Measurements from ENCODE around the gene TNS3. TPM values are rescaled to one million over a fixed set of nuclear protein-coding genes. Genes with fewer than 3 reads are reported as not detected.
A peak's percentile ranks its signal among the peaks of the same experiment; 100 is the strongest.
"Not testable (repeated sequence)": the region's sequence is repeated elsewhere in the genome, so short reads cannot be mapped to it uniquely, and the experiment has no call there.

The TNS3 gene
- total RNA-seq, 1 experiment from 2014 or later: 27.6 TPM

DNA sequence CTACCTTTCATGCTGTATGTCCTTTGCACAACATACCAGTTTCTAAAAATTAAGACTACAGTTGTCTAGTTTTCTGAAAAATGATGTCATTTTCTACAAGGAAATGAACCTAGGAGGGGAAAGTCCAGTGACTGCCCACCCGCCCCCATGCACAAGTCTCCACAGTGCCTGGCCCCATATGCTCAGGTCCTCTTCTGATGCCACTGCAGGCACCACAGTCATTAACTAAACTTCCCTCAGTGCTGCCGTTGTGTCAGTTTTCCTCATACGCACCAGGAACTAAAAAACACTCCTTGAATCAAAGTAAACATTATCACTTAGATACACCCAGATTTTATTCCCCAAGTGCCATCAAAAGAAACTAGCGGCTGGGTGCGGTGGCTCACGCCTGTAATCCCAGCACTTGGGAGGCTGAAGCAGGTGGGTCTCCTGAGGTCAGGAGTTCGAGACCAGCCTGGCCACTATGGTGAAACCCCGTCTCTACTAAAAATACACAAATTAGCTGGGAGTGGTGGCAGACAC, 6.9 kb upstream of the TNS3 start:
- Histone ChIP-seq H3K9me3 (no peaks in the 10 kb centered on the region), H3K4me3 (no peak overlapping the region), H3K36me3 (no peaks in the 10 kb centered on the region), H3K27me3 (no peaks in the 10 kb centered on the region)
- no peak for DNase-seq

DNA sequence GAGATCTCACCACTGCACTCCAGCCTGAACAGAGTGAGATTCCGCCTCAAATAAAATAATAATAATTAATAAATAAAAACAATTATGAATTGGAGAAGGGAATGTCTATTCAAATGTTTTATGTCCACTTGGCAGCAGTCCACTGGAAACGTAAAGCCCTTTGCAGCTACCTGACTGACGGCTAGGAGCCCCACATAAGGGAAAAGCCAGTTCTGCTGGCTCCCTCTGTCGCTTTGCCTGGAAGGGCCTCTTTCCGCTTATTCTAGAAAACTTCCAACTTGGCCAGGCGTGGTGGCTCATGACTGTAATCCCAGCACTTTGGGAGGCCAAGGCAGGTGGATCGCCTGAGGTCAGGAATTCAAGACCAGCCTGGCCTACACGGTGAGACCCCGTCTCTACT, 6.1 kb upstream of the TNS3 start:
- no peaks in the 10 kb centered on the region for H3K36me3 ChIP-seq
- no peak overlapping the region for H3K4me3 ChIP-seq
- no peaks in the 10 kb centered on the region for H3K9me3 ChIP-seq
- no peak for DNase-seq
- no peaks in the 10 kb centered on the region for H3K27me3 ChIP-seq

DNA sequence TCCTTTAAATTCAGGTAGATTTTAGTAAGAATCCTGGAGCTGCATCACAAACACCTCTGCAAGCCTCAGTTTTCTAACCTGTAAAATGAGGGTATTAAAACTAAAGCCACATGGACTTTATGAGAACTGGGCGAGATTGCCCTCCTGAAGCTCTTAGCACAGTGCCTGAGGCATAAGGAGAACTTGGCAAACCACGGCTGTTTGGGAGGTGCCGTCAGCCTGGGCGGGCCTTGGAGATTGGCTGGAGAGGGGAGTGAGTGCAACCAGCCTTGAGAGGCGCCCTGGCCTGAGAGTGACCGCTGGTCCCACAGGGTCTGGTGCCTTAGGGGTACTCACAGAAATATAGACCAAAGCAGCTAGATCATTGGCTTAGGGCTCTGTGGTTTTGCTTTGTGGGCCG, 5.4 kb upstream of the TNS3 start:
- H3K27me3 ChIP-seq: no peaks in the 10 kb centered on the region
- H3K4me3 ChIP-seq: no peak overlapping the region
- H3K36me3 ChIP-seq: no peaks in the 10 kb centered on the region
- H3K9me3 ChIP-seq: no peaks in the 10 kb centered on the region
- DNase-seq: no peak

DNA sequence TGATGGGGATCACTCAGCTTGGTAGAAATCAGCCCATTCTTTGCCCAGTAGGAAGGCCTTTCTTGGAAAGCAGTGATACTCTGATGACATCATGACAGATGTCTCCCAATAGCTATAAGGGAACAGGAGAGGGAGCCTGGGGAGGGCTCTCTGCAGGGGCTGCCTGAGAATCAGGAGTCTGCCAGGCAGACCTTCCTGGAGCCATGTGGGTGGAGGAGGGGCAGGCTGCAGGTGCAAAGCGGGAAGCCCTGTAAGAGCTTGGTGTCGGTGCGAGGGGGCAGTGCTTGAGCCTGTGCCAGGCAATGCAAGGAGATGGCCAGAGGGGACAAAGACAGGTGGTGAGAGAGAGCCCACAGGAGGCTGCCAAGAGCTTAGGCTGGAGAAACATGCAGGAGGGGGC, 5.0 kb upstream of the TNS3 start:
- no peak for DNase-seq
- Histone ChIP-seq H3K36me3 (no peaks in the 10 kb centered on the region), H3K9me3 (no peaks in the 10 kb centered on the region), H3K27me3 (no peaks in the 10 kb centered on the region), H3K4me3 (no peak overlapping the region)

DNA sequence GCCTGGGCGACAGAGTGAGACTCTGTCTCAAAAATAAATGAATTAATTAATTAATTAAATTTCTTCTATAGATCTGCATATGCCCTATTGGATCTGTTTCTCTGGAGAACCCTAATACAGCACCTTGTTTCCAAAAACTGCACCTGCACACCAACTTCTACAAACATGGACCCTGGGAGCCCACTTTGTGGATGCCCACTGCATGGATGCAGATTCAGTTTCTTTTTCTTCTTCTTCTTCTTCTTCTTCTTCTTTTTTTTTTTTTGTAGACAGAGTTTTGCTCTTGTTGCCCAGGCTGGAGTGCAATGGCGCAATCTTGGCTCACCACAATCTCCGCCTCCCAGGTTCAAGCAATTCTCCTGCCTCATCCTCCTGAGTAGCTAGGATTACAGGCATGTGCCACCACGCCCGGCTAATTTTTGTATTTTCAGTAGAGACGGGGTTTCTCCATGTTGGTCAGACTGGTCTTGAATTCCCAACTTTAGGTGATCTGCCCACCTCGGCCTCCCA, 4.3 kb upstream of the TNS3 start:
- not testable (repeated sequence) for H3K27me3 ChIP-seq, H3K36me3 ChIP-seq, DNase-seq, H3K9me3 ChIP-seq, H3K4me3 ChIP-seq

DNA sequence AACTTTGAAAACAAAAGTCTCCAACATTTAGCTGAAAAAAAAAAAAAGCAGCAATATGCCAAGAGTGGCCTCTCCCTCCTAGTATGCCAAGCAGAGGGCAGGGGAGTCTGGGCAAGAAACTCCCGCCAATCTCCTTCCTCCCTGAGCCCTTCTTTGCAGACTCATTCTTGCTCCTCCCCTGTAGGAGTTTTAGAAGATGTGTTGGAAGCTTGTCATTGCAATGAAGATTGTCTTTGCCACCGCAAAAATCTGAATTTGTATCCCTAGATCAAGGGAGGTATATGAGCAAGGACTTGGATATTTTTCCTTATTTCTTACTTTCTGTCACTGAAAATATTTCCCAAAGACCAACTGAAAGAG, 2.6 kb upstream of the TNS3 start:
- Histone ChIP-seq H3K36me3 (no peaks in the 10 kb centered on the region), H3K9me3 (no peaks in the 10 kb centered on the region), H3K4me3 (no peak overlapping the region), H3K27me3 (no peaks in the 10 kb centered on the region)
- peak; percentile 73 for DNase-seq

DNA sequence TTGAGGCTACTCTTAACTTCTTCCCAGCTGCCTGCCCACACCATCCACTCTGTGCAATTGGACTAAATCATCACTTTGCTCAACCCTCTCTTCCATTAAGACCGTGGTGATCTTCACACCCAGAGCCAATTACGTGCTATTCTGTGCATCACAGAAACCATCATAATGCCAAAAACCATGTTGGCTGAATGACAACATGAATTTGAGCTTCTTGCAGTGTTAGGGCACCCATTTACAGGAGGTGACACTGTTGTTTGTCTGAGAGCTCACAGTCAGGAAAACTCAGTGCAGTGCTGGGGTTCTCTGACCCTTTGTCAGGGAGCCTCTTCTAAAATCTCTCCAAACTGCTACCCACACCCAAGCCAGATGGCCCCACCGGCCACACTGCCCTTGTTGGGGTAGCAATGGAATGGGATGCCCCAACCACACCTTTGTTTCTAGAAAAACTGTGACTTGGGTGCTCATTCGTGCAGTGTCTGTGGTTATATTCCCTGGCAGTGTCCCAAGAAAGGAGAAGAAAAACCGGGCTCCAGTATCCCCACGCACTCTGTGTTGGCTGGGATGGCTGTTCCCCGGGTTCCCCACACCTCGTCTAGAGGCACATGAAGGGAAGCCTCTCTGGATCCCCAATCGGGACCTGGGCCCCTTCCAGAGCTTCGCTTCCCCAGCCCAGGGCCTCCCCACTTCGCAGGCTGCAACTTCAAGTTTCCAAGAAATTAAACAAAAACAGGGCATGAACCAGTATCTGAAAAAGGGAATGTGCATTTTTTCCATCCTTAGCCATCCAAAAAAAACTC, 2.0 kb upstream of the TNS3 start:
- H3K4me3 ChIP-seq: no peak overlapping the region
- H3K36me3 ChIP-seq: peaks cover 3% of the 10 kb centered on the region; the same call in 1 of the 2 replicates
- no peaks in the 10 kb centered on the region for H3K27me3 ChIP-seq
- H3K9me3 ChIP-seq: no peaks in the 10 kb centered on the region
- no peak for DNase-seq

DNA sequence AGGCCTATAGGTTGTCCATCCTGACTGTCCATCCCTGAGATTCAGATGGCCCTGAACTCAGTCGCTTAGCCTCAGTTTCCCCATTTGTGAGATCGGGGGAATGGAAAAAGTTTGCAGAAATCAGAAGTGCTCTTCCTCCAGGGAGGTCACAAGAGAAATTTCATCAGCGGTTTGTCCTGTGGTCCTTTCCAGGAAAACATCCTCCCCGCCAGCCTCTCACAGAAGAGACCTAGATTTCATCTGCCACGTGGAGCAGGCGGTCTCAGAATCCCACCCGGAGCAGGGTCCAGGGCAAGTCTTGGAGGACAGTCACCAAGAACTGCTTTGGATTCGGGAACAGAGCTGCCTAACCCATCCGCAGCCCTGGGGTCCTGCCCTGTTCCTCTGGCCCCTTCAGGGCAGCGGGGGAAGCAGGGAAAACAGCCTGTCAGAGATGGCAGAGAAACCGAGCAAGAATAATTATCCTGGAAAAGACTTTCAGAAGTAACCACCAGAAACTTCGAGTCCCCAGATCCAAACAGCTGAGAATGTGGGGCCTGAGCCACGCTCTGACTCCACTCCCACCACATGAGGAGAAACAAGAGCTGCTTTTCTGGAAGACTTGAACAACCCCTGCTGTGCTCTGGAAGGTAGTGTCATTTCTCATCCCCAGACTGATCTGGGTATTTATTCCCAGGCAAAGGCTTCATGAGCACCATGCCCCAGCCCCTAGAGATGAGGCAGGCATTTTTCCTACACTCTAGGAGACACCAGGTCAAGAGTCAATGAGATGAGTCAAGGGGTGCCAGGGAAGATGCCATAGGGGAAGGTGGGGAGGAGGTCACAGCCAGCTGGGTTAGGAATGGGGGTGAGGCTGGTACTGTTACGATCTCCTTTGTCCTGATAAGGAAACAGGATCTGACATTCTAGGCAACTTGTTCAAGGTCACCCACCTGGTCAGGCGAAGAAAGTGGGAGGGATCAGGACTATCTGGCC, 1.1 kb upstream of the TNS3 start:
- H3K4me3 ChIP-seq: no peak overlapping the region; the same call in 1 of the 2 replicates
- H3K27me3 ChIP-seq: no peaks in the 10 kb centered on the region
- H3K9me3 ChIP-seq: no peaks in the 10 kb centered on the region
- peak; percentile 92 for DNase-seq
- H3K36me3 ChIP-seq: peaks cover 8% of the 10 kb centered on the region

DNA sequence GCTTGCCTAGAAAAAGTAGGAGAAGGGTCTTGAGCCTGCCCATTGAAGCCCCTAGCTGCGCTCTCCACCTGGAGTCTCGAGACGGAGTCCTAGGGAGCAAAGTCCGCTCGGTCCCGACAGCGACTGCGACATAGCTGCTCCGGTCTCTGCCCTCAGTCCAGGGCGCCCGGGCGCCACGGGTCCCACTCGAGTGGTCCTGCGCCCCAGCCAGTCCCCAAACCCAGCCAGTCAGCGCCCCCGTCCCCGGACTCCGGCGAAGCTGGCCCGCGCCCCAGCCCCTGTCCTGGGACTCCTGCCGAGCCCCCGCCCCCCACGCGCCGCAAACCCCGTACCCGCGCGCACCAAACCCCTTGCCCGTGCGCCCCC, 490 bp downstream of the TNS3 start:
- Histone ChIP-seq H3K27me3 (no peaks in the 10 kb centered on the region), H3K9me3 (no peaks in the 10 kb centered on the region), H3K4me3 (peak overlapping the region; percentile 71), H3K36me3 (peaks cover 16% of the 10 kb centered on the region)
- no peak for DNase-seq

DNA sequence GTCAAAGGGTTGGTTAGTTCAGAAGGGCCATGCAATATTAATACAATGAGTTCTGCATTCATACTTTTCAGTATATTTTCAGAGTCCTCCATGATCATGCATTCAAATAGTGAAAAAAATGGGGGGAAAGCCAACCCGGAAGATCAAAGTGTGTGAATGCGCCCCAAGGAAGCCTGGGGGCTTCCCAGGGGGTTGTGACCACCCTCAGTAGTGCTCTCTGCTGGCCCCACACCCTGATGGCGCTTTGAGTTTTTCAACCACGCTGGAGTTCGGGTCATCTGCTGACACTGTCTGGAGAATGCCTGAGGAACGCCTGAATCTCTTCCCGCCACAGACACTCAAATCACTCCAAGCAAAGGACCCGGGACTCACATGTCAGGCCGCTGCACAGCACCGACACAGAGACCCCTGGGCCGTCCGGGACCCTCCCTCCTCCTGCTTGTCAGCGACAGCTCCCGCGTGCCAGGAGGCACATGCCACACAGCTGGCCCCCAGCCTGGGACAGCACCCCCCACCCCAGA, 1.0 kb downstream of the TNS3 start:
- peaks cover 16% of the 10 kb centered on the region for H3K36me3 ChIP-seq
- no peaks in the 10 kb centered on the region for H3K9me3 ChIP-seq
- no peaks in the 10 kb centered on the region for H3K27me3 ChIP-seq
- H3K4me3 ChIP-seq: peak overlapping the region; percentile 71
- no peak for DNase-seq

DNA sequence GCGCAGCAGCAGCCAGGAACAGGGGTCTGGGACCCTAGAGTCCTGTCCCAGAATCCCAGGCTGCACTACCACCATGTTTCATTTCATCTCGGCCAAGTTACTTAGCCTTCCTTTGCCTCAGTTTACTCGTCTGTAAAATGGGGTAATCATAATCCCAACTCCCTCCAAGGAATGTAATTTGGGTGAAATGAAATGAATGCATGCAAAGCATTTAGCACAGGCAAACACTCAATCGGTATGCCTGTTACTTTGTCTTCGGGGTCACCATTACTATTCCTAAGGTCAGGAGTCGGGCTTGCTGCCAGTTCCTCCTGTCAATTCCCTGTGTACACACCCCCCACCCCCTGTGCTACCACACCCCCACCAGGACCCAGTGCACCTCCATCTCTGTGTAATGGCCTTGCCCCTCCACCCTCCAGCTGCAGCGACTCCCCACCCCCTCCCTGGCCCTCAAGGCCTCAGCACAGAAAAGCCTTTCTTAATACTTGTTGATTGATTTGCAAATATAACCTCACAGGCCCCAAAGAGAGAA, 1.7 kb downstream of the TNS3 start:
- Histone ChIP-seq H3K27me3 (no peaks in the 10 kb centered on the region), H3K9me3 (no peaks in the 10 kb centered on the region), H3K36me3 (peaks cover 16% of the 10 kb centered on the region), H3K4me3 (peak overlapping the region; percentile 71)
- DNase-seq: no peak

DNA sequence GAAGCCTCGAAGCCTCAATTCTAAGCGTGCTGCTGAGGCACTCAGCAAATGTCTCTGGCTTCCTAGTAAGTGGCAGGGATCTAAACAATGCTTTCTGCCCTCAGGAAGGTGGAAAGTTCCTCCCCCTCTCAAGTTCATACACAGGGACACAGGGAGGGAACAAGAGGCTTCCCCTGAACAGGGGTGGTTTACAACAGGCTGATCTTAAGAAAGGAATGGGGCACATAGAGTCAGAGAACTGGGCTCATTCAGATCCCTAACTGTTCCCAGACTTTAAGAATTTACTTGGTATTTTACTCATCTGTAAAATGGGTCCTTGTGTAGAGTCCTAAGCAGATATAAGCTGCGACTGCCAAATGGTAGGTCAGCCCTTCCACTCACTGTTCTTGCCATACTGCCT, 2.5 kb downstream of the TNS3 start:
- no peak overlapping the region; the same call in 1 of the 2 replicates for H3K4me3 ChIP-seq
- H3K9me3 ChIP-seq: no peaks in the 10 kb centered on the region
- peaks cover 16% of the 10 kb centered on the region for H3K36me3 ChIP-seq
- H3K27me3 ChIP-seq: no peaks in the 10 kb centered on the region
- DNase-seq: no peak

DNA sequence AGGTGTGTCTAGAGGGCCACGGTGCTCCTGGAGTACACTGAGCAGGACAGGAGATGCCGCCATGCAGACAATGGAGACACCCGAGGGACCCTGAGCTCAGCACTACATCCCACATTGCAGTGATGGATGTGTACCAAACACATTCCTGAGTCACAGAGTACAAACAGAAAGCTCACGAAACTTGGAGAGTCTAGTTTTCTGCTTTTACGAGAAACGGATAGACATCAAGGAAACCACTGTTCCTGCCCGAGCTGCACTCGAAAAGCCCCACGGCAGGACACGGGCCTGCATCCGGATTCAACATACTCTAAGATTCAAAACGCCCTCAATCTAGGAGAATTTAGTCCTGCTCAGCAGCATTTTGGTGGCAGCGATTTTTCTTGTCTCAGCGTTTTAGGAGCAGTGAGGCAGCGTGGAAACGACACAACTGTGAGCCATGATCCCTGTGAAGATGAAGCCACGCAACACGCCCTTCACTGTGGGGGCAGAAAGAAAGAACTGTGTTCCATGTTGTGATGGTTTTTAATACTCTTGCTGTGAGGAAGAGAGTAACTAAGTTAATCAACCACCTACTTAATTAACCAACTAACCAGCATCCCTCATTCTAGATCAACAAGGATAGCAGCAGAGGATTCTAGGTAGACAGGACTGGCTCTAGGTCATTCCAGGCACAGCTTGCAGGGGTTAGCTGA, 3.2 kb downstream of the TNS3 start:
- no peak overlapping the region for H3K4me3 ChIP-seq
- H3K36me3 ChIP-seq: peaks cover 16% of the 10 kb centered on the region
- H3K27me3 ChIP-seq: no peaks in the 10 kb centered on the region
- no peaks in the 10 kb centered on the region for H3K9me3 ChIP-seq
- no peak for DNase-seq

DNA sequence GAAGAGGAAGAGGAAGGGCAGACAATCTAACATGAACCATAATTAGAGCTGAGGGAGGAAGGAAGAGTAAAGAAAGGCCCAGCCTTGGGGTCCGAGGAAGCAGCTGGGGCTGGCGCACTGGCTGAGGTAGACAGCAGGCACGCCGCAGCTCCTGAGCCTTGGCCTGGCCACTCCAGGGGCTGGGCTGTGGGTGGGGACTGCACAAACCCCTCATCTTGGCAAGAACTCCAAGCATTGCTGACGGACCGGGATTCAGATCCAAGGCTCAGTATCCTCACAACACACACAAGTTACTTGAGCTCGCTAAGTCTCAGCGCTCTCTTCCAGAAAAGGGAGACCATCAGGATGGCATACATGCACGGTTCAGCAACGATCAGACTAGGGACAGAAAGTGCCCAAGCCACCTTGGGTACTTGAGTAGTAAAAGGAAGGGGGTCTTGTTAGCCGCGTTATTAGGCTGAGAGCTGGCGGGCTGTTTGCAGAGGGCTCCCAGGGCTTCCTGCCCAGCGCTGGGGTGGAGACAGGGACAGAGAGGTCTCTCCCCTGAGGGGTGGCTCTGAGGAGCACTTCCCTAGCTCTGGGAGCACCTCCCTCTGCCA, 4.5 kb downstream of the TNS3 start:
- H3K36me3 ChIP-seq: peaks cover 20% of the 10 kb centered on the region
- no peak for DNase-seq
- no peak overlapping the region for H3K4me3 ChIP-seq
- no peaks in the 10 kb centered on the region for H3K27me3 ChIP-seq
- no peaks in the 10 kb centered on the region for H3K9me3 ChIP-seq

DNA sequence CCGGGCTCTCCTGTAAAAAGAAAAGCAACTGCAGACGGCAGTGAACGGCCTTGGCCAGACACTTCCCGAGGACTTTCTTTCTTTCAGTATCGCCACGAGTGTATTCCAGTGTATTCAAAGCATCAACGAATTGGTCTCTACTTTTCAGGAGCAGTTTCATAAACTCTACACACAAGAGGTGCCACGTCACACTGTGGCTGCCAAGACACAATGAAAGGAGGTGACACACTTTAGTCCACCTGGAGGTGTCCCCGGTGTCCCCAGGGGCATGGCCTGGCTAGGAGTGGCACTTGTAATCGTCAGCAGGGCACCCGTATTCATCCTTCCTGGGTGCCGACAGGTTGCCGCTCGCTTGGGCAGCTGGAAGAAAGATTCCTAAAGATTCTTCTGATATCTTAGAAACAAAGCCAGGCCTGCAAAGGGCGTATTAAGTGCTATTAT, 5.0 kb downstream of the TNS3 start:
- DNase-seq: no peak
- H3K4me3 ChIP-seq: no peak overlapping the region
- no peaks in the 10 kb centered on the region for H3K9me3 ChIP-seq
- H3K36me3 ChIP-seq: peaks cover 23% of the 10 kb centered on the region
- H3K27me3 ChIP-seq: no peaks in the 10 kb centered on the region
